Osteoblast (primary cell): ENCODE data around the gene NPR3. TPM values are rescaled to one million over a fixed set of nuclear protein-coding genes. Genes with fewer than 3 reads are reported as not detected.
A peak's percentile ranks its signal among the peaks of the same experiment; 100 is the strongest.

Experiments used
- DNase-seq: peaks from one replicate; pipeline ENCODE4 v3.0.0; 2011; ENCODE audit warnings: low spot score, mixed read lengths; ENCODE audit not compliant: insufficient read length; ENCODE audit errors: missing footprints
- H2AFZ ChIP-seq: 2 replicates; pipeline ENCODE4 v1.6.0; 2011; ENCODE audit warnings: mild to moderate bottlenecking, low read length
- H3K27ac ChIP-seq: 2 replicates; pipeline ENCODE4 v1.5.1; 2011; ENCODE audit warnings: mild to moderate bottlenecking, low read depth, low read length, moderate library complexity
- H3K27me3 ChIP-seq: 2 replicates; pipeline ENCODE4 v1.6.0; 2012; ENCODE audit warnings: mild to moderate bottlenecking, control low read depth, inconsistent platforms, low read length, moderate library complexity; ENCODE audit not compliant: insufficient read depth
- H3K36me3 ChIP-seq: 2 replicates; pipeline ENCODE4 v1.5.1; 2011; ENCODE audit warnings: mild to moderate bottlenecking, low read length, control low read depth, moderate library complexity; ENCODE audit not compliant: insufficient read depth
- H3K4me1 ChIP-seq: 2 replicates; pipeline ENCODE4 v1.5.1; 2011; ENCODE audit warnings: mild to moderate bottlenecking, low read length, control low read depth, moderate library complexity; ENCODE audit not compliant: insufficient read depth
- H3K4me2 ChIP-seq: 2 replicates; pipeline ENCODE4 v1.6.0; 2011; ENCODE audit warnings: mild to moderate bottlenecking, low read length; ENCODE audit not compliant: insufficient read depth
- H3K4me3 ChIP-seq: fragments of 200-600 bp; sonication (generic); 3 replicates; pipeline ENCODE4 v1.5.1; 2012; ENCODE audit warnings: mild to moderate bottlenecking, low read length, inconsistent platforms; ENCODE audit not compliant: insufficient read depth
- H3K79me2 ChIP-seq: 2 replicates; pipeline ENCODE4 v1.6.0; 2012; ENCODE audit warnings: mild to moderate bottlenecking, low read length, control low read depth, inconsistent platforms; ENCODE audit not compliant: insufficient read depth
- H3K9me3 ChIP-seq: 2 replicates; pipeline ENCODE4 v1.5.1; 2011; ENCODE audit warnings: low read depth, low read length, control low read depth
- H4K20me1 ChIP-seq: 2 replicates; pipeline ENCODE4 v1.6.0; 2012; ENCODE audit warnings: mild to moderate bottlenecking, low read length, control low read depth; ENCODE audit not compliant: insufficient read depth
- total RNA-seq: library from RNA; depleted of rRNA; stranded (reverse); fragments of >200 nt; gene quantifications from 2 replicates; pipeline ENCODE4 v1.2.3, GENCODE V29; 2012
- TF ChIP-seq, protein P1 (sequence below): IDR thresholded peaks from 2 replicates; pipeline ENCODE4 v1.5.1; 2011; ENCODE audit warnings: mild to moderate bottlenecking, low read depth, low read length, moderate library complexity; ENCODE audit errors: extremely low read depth

The NPR3 gene
- total RNA-seq, 1 donor: 92.3 TPM

DNA sequence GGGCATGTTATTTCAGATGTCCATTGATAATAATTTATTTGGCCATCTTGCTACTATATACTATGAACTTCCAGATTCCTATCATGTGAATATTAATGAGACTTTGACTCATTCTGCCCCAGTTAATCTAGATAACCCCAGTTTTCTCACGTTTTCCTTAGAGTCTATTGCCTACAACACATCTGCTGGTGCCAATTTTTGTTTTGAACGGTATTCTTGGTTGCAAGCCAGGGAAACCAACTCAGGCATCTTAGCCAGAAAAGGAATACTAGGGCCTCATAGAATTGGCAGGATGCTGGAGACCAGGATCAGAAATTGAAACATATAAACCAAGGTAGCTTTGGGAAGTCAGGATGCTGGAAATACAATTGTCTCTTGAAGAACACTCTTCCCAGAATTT is 28.0 kb upstream of the NPR3 start:
- Histone ChIP-seq H3K36me3 (no peaks in the 10 kb centered on the region), H3K79me2 (no peaks in the 10 kb centered on the region), H4K20me1 (no peaks in the 10 kb centered on the region), H3K4me1 (peaks cover 9% of the 10 kb centered on the region), H3K9me3 (peaks cover 3% of the 10 kb centered on the region), H3K4me3 (no peak overlapping the region), H3K27me3 (no peaks in the 10 kb centered on the region), H3K4me2 (no peak overlapping the region), H3K27ac (no peak overlapping the region), H2AFZ (no peak overlapping the region)
- no peak for DNase-seq
- TF ChIP-seq, protein P1, sequence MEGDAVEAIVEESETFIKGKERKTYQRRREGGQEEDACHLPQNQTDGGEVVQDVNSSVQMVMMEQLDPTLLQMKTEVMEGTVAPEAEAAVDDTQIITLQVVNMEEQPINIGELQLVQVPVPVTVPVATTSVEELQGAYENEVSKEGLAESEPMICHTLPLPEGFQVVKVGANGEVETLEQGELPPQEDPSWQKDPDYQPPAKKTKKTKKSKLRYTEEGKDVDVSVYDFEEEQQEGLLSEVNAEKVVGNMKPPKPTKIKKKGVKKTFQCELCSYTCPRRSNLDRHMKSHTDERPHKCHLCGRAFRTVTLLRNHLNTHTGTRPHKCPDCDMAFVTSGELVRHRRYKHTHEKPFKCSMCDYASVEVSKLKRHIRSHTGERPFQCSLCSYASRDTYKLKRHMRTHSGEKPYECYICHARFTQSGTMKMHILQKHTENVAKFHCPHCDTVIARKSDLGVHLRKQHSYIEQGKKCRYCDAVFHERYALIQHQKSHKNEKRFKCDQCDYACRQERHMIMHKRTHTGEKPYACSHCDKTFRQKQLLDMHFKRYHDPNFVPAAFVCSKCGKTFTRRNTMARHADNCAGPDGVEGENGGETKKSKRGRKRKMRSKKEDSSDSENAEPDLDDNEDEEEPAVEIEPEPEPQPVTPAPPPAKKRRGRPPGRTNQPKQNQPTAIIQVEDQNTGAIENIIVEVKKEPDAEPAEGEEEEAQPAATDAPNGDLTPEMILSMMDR: no peak

DNA sequence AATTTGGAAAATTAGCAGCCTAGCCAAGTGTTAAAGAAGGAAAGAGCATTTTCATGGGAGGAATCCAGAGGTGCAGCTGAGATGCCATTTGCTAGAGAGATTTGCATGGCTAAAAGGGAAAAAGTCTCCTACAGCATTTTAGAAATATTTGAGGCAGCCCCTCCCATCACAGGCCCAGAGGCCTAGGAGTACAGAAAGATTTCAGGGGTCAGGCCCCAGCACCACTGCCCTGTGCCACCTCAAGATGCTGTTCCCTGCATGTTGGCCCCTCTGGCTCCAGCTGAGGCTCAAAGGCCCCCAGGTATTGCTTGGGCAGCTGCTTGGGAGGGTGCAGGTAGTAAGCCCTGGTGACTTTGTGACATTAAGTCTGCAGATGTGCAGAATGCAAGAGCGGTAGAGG is 26.9 kb upstream of the NPR3 start:
- no peak overlapping the region for H3K4me2 ChIP-seq
- TF ChIP-seq, protein P1: no peak

DNA sequence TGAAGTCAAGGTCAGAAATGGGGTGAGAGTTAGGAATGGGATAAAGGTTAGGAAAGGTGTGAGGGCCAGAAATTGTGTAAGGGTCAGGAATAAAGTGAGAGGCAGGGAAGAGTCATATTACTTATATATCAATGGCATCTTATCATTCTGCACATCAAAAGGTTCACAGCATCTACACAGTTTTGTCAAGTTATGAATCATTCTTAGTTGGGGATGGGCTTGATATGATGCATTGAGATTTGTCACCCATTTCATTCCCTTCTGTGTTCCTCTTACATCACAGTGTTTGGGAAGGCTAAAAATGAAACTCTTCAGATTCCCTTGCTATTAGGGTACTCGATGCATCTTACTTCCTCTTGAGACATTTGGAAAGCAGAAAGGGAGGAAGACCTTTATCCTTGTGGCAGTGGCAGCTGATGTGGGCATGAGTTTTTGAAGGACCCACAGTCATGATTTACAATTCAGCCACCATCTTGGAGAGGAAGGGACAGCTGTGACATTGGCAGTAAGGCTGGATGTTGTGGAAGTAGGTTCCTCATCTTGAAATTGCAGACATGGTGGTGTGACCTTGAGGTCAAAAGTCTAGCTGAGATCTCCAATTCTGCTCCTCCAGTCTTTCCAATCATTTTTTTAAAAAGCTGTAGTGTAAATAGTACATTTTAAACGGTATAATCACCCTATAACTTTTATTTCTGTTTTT is 24.2 kb upstream of the NPR3 start:
- H3K27me3 ChIP-seq: no peaks in the 10 kb centered on the region
- no peak overlapping the region for H3K27ac ChIP-seq
- H3K9me3 ChIP-seq: peaks cover 3% of the 10 kb centered on the region
- H4K20me1 ChIP-seq: no peaks in the 10 kb centered on the region
- peak overlapping the region; percentile 78 for H2AFZ ChIP-seq
- H3K36me3 ChIP-seq: no peaks in the 10 kb centered on the region
- no peak overlapping the region for H3K4me3 ChIP-seq
- no peaks in the 10 kb centered on the region for H3K79me2 ChIP-seq
- peaks cover 17% of the 10 kb centered on the region for H3K4me1 ChIP-seq
- DNase-seq: no peak
- TF ChIP-seq, protein P1: no peak
- no peak overlapping the region for H3K4me2 ChIP-seq

More for the DNA sequence above, 26.9 kb upstream of the NPR3 start:
- no peak for DNase-seq
- Histone ChIP-seq H3K4me1 (peaks cover 9% of the 10 kb centered on the region), H3K9me3 (peaks cover 3% of the 10 kb centered on the region), H3K36me3 (no peaks in the 10 kb centered on the region), H3K4me3 (no peak overlapping the region), H3K27ac (no peak overlapping the region), H3K79me2 (no peaks in the 10 kb centered on the region), H2AFZ (no peak overlapping the region), H3K27me3 (no peaks in the 10 kb centered on the region), H4K20me1 (no peaks in the 10 kb centered on the region)

DNA sequence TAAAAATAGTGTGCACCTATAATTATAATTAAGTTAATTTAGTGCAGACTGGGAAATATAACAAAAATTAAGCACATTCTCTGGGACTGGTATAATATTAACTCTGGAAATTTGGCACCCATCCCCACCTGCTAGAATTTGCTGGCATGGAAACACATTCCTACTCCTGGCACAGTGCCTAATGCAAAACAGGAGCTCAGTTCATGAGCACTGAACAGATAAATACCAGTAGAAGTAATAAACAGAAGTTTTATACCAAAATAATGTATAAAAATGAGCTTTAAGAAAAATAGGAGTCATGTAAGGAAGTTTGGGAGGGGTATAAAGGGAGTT is 23.7 kb upstream of the NPR3 start:
- H2AFZ ChIP-seq: no peak overlapping the region
- no peak overlapping the region for H3K27ac ChIP-seq
- no peaks in the 10 kb centered on the region for H3K27me3 ChIP-seq
- H4K20me1 ChIP-seq: no peaks in the 10 kb centered on the region
- peak; percentile 62 for DNase-seq
- H3K4me3 ChIP-seq: no peak overlapping the region
- H3K4me2 ChIP-seq: no peak overlapping the region
- H3K36me3 ChIP-seq: no peaks in the 10 kb centered on the region
- TF ChIP-seq, protein P1: no peak
- no peaks in the 10 kb centered on the region for H3K79me2 ChIP-seq
- H3K4me1 ChIP-seq: peaks cover 21% of the 10 kb centered on the region
- peaks cover 3% of the 10 kb centered on the region for H3K9me3 ChIP-seq
